ENCODE data around the gene APOBEC3G.
A peak's percentile ranks its signal among the peaks of the same experiment; 100 is the strongest.

APOBEC3G gene

GRCh38 chr22:39092111-39092862, 15.2 kb downstream of the APOBEC3G start:
- no peak for DNase-seq (ENCODE audit: low read depth)

- no peak for DNase-seq (ENCODE audit: low read depth)
Measured at GRCh38 chr22:39094717-39095389, 17.8 kb downstream of the APOBEC3G start.

- no peak for DNase-seq (ENCODE audit: low read depth)
Measured at GRCh38 chr22:39095971-39096370, 18.9 kb downstream of the APOBEC3G start.

- no peak for DNase-seq (ENCODE audit: low read depth)
Measured at GRCh38 chr22:39097098-39098020, 20.3 kb downstream of the APOBEC3G start, which contains the start of gene APOBEC3H. Gene APOBEC3H, plus strand, starts transcription at chr22:39097244. Its CDS starts 3,035 bp downstream, at chr22:39100279.

DNA sequence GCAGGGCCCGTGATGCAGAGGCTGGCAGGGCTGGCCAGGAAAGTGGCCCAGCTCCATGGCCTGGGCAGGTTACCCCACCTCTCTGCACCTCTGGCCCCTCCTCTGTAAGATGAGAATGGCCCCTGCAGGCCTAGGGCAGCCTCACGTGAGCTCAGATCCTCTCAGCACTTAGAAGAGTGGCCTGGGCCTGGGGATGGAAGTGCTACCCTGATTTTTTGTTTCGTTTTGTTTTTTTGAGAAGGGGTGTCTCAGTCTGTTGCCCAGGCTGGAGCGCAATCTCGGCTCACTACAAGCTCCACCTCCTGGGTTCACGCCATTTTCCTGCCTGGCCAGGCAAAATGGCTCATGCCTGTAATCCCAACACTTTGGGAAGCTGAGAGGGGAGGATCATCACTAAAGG, 21.0 kb downstream of the APOBEC3G start:
- no peak for DNase-seq (ENCODE audit: low read depth)

DNA sequence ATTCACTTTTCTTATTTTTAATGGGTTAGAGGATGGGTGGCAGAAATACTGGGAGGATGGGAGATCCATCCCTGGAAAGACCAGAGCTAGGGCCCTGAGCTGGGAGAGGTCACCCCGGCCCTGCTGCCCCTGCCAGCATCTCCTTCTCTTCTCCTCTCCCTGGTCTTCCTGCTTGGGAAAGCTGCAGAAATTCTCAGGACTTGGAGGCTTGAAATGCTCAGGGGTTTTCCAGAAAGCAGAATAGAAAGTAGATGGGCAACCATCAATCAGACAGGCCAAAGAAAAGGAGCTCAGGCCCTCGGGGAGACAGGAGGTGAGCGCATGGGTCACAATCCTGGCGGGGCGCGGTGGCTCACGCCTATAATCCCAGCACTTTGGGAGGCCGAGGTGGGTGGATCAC, 21.5 kb downstream of the APOBEC3G start:
- no peak for DNase-seq (ENCODE audit: low read depth)

GRCh38 chr22:39101226-39101625, 24.2 kb downstream of the APOBEC3G start:
- no peak for DNase-seq (ENCODE audit: low read depth)

GRCh38 chr22:39103431-39103830, 26.4 kb downstream of the APOBEC3G start:
- no peak for DNase-seq (ENCODE audit: low read depth)

- DNase-seq (ENCODE audit: low read depth), result no peak
Measured at GRCh38 chr22:39106326-39106725, 29.3 kb downstream of the APOBEC3G start.

DNA sequence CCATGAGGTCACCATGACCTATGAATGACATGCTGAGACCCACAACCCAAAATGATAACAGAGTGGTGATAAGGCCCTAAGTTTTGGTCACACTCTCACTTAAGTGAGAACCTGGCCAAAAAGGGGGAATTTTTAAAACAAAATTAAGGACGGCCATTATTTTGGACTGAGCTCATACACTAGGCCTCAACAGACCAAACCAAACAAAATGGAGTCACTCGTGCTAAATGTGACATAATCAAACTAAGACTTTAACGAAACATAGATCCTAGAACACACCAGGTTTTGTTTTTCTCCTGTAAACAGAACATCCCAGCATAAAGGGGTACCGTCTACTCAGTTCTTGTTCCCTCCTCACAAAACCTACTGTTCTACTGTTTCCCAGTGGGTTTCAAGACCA, 31.4 kb downstream of the APOBEC3G start:
- no peak for DNase-seq (ENCODE audit: low read depth)

DNA sequence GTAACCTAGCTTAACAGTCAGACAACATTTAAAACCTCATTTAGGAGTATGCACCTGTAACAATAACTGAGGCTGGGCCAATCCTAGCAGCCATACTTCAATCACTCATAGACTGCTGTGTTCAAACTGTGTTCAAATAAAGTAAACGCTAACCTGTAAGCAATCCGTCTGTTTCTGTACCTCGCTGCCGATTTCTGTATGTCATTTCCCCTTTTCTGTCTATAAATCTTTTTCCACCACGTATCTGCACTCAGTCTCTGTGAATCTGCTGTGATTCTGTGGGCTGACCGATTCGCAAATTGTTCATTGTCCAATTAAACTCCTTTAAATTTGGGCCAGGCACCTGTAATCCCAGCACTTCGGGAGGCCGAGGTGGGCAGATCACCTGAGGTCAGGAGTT, 32.3 kb downstream of the APOBEC3G start:
- DNase-seq (ENCODE audit: low read depth), result no peak

- DNase-seq (ENCODE audit: low read depth), result no peak
Measured at GRCh38 chr22:39110631-39111561, 33.8 kb downstream of the APOBEC3G start.

DNA sequence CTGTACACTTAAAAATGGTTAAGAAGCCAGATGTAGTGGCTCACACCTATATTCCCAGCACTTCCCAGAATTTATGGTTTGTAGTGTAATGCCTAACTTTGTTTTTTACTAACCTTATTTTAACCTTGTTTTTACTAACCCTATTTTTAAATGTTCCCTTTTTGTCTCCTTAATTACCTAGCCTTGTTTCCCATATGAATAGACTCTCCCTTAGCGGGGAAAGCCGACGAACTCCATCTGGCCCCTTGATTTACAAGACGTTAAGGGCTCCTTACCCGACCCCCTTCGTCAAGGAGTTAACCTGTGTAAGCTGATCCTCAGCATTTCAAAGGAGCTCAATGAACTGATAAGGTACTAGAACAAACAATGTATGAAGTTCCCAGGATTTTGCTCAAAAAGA, 37.0 kb downstream of the APOBEC3G start:
- no peak for DNase-seq (ENCODE audit: low read depth)

DNA sequence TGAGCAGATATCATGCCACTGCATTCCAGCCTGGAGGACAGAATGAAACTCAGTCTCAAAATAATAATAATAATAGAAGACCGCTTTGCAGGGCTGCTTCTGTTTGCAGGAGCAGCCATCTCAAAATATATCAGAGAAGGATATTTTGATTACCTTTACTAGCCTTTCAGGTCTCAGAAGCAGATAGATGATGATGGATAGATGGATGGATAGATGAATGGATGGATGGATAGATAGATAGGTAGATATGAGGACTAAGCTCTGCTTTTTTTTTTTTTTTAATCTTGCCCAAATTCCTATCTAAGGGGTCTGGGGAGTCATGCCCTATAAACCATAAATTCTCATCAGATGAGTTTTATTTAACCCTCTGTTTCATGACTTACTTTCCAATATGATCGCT, 38.5 kb downstream of the APOBEC3G start:
- no peak for DNase-seq (ENCODE audit: low read depth)

GRCh38 chr22:39115977-39116621, 39.0 kb downstream of the APOBEC3G start:
- no peak for DNase-seq (ENCODE audit: low read depth)

DNA sequence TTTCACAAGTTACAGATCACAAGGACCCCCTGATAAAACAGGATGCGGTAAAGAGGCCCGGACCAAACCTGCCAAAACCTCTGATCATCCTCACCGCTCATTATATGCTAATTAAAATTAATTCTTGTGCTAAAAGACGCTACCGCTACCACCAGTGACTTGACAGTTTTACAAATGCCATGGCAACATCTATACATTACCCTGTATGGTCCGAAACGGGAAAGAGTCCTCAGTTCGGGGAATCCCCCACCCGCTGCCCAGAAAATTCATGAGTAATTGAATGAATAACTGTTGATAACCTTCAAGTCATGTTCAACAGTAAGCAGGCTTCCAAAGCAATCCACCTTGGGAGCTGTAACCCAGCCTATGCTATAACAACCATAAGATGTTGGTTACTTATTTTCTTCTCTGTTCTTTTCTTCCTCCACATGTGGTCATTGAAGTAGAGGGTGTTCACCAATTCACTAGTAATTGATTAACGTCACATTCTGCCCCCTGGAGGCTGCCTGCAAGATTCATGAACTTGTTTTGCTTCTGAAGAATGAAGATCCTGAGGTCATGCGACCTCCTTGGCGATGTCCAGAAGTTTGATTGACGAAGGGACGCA, 40.6 kb downstream of the APOBEC3G start:
- peak; percentile 66 for DNase-seq (ENCODE audit: low read depth)

DNA sequence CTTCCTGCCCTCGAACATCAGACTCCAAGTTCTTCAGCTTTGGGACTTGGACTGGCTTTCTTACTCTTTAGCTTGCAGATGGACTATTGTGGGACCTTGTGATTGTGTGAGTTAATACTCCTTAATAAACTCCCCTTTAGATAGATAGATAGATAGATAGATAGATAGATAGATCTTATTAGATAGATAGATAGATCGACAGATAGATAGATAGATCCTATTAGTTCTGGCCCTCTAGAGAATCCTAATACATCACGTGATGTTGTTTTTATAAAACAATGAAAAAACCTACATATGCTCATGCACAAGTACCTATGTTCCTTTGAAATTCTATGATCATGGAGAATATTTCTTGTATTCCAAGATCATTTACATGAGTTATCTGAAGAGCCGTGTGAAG, 43.9 kb downstream of the APOBEC3G start:
- no peak for DNase-seq (ENCODE audit: low read depth)

GRCh38 chr22:39122772-39123470, 45.8 kb downstream of the APOBEC3G start:
- DNase-seq (ENCODE audit: low read depth), result no peak

GRCh38 chr22:39123751-39124581, 46.9 kb downstream of the APOBEC3G start:
- no peak for DNase-seq (ENCODE audit: low read depth)
